Neural cell (in vitro differentiated cells): ENCODE results near the gene ANXA6. TPM values are rescaled to one million over a fixed set of nuclear protein-coding genes. Genes with fewer than 3 reads are reported as not detected.

ENCODE experiments used
- H2AFZ ChIP-seq: fragments of 200-600, 300-800 bp; sonication (generic), shearing (Covaris generic); 2 replicates; pipeline ENCODE4 v1.6.0; 2014; ENCODE audit warnings: low read depth, mild to moderate bottlenecking, antibody characterized with exemption, low read length, moderate library complexity
- H3F3A ChIP-seq: fragments of 200-600 bp; shearing (Covaris generic); 2 replicates; pipeline ENCODE4 v1.6.1; 2016; ENCODE audit warnings: mild to moderate bottlenecking, moderate library complexity, mixed read lengths, antibody characterized with exemption, low read length; ENCODE audit not compliant: insufficient read depth, poor library complexity, severe bottlenecking
- H3K27ac ChIP-seq: fragments of 200-600, 300-800 bp; sonication (generic), shearing (Covaris generic); 2 replicates; pipeline ENCODE4 v1.5.1; 2014; ENCODE audit warnings: mild to moderate bottlenecking, low read length, moderate library complexity
- H3K27me3 ChIP-seq: fragments of 300-800, 200-600 bp; sonication (generic), shearing (Covaris generic); 2 replicates; pipeline ENCODE4 v1.6.0; 2014; ENCODE audit warnings: mild to moderate bottlenecking, low read depth, low read length, moderate library complexity; ENCODE audit not compliant: insufficient read depth
- H3K36me3 ChIP-seq: fragments of 300-800, 200-600 bp; sonication (generic), shearing (Covaris generic); 2 replicates; pipeline ENCODE4 v1.5.1; 2014; ENCODE audit warnings: mild to moderate bottlenecking, antibody characterized with exemption, low read length, moderate library complexity; ENCODE audit not compliant: insufficient read depth
- H3K4me2 ChIP-seq: fragments of 300-800, 200-600 bp; sonication (generic), shearing (Covaris generic); 2 replicates; pipeline ENCODE4 v1.6.0; 2014; ENCODE audit warnings: mild to moderate bottlenecking, low read length
- H3K4me3 ChIP-seq: fragments of 300-800, 200-600 bp; sonication (generic), shearing (Covaris generic); 2 replicates; pipeline ENCODE4 v1.5.1; 2014; ENCODE audit warnings: mild to moderate bottlenecking, low read length, moderate library complexity
- H3K79me2 ChIP-seq: fragments of 200-600 bp; shearing (Covaris generic); replicated peaks from 2 replicates; pipeline ENCODE4 v1.6.0; 2014; ENCODE audit warnings: mild to moderate bottlenecking, low read length, moderate library complexity; ENCODE audit not compliant: insufficient read depth
- H3K9ac ChIP-seq: fragments of 300-800, 200-600 bp; sonication (generic), shearing (Covaris generic); 2 replicates; pipeline ENCODE4 v1.6.1; 2016; ENCODE audit warnings: mild to moderate bottlenecking, low read length, mixed read lengths
- H3K9me2 ChIP-seq: fragments of 200-600 bp; shearing (Covaris generic); 2 replicates; pipeline ENCODE4 v1.6.1; 2016; ENCODE audit warnings: mild to moderate bottlenecking, low read length, mixed read lengths; ENCODE audit not compliant: insufficient read depth
- H3K9me3 ChIP-seq: fragments of 200-600, 300-800 bp; sonication (generic), shearing (Covaris generic); 2 replicates; pipeline ENCODE4 v1.6.1; 2016; ENCODE audit warnings: mild to moderate bottlenecking, mixed run types, low read length, moderate library complexity, mixed read lengths
- H4K20me1 ChIP-seq: fragments of 200-600 bp; shearing (Covaris generic); 2 replicates; pipeline ENCODE4 v1.6.1; 2016; ENCODE audit warnings: mild to moderate bottlenecking, mixed run types; ENCODE audit not compliant: insufficient read depth
- CTCF ChIP-seq: fragments of 450-650 bp; IDR thresholded peaks from 2 replicates; pipeline ENCODE4 v1.5.1; 2014; ENCODE audit warnings: antibody characterized with exemption, mild to moderate bottlenecking, moderate library complexity; ENCODE audit not compliant: poor library complexity, severe bottlenecking
- EP300 ChIP-seq: fragments of 450-650 bp; conservative IDR thresholded peaks from 2 replicates; pipeline ENCODE4 v1.6.1; 2014; ENCODE audit warnings: antibody characterized with exemption, mild to moderate bottlenecking, moderate library complexity; ENCODE audit not compliant: poor library complexity, severe bottlenecking
- EZH2 ChIP-seq: fragments of 200-600, 300-800 bp; shearing (Covaris generic), sonication (generic); IDR thresholded peaks from 2 replicates; pipeline ENCODE4 v1.6.1; 2014; ENCODE audit warnings: antibody characterized with exemption, low read length, borderline replicate concordance, mild to moderate bottlenecking; ENCODE audit not compliant: insufficient read depth, poor library complexity, severe bottlenecking
- MXI1 ChIP-seq: fragments of 450-650 bp; conservative IDR thresholded peaks from 2 replicates; pipeline ENCODE4 v1.6.1; 2014; ENCODE audit warnings: antibody characterized with exemption, mild to moderate bottlenecking; ENCODE audit not compliant: poor library complexity, severe bottlenecking
- POLR2AphosphoS5 ChIP-seq: IDR thresholded peaks from 2 replicates; pipeline ENCODE4 v1.6.1; 2012
- RAD21 ChIP-seq: fragments of 450-650 bp; conservative IDR thresholded peaks from 2 replicates; pipeline ENCODE4 v1.6.1; 2014; ENCODE audit warnings: antibody characterized with exemption, mild to moderate bottlenecking, moderate library complexity
- REST ChIP-seq: IDR thresholded peaks from 2 replicates; pipeline ENCODE4 v1.6.1; 2012; ENCODE audit warnings: borderline replicate concordance
- SMC3 ChIP-seq: fragments of 450-650 bp; conservative IDR thresholded peaks from 2 replicates; pipeline ENCODE4 v1.6.1; 2014; ENCODE audit warnings: antibody characterized with exemption, mild to moderate bottlenecking, moderate library complexity; ENCODE audit not compliant: poor library complexity
- TAF1 ChIP-seq: IDR thresholded peaks from 2 replicates; pipeline ENCODE4 v1.6.1; 2012; ENCODE audit warnings: low read depth
- polyA plus RNA-seq: library from polyadenylated mRNA; depleted of rRNA; stranded (reverse); fragments of >200 nt; gene quantifications from 2 replicates; pipeline ENCODE4 v1.2.3, GENCODE V29; 2014

The ANXA6 gene
- polyA plus RNA-seq, 1 donor from 2014 or later: 27.5 TPM

GRCh38 chr5:151143645-151144044 lies 13.9 kb downstream of the ANXA6 start:
- H3K4me2 ChIP-seq: no peak overlapping the region
- no peak for TF ChIP-seq REST
- no peaks in the 10 kb centered on the region for H3F3A ChIP-seq
- H3K79me2 ChIP-seq: peaks cover 8% of the 10 kb centered on the region
- peaks cover 4% of the 10 kb centered on the region for H3K36me3 ChIP-seq
- H2AFZ ChIP-seq: no peak overlapping the region
- no peak overlapping the region for H3K9ac ChIP-seq
- no peak overlapping the region for H3K4me3 ChIP-seq
- no peaks in the 10 kb centered on the region for H3K9me3 ChIP-seq
- H4K20me1 ChIP-seq: no peaks in the 10 kb centered on the region
- H3K27me3 ChIP-seq: no peaks in the 10 kb centered on the region
- no peaks in the 10 kb centered on the region for H3K9me2 ChIP-seq
- H3K27ac ChIP-seq: no peak overlapping the region

GRCh38 chr5:151142933-151143332 lies 14.6 kb downstream of the ANXA6 start:
- H3K79me2 ChIP-seq: peaks cover 8% of the 10 kb centered on the region
- H3K36me3 ChIP-seq: peaks cover 9% of the 10 kb centered on the region
- H3K4me3 ChIP-seq: no peak overlapping the region
- no peaks in the 10 kb centered on the region for H3K27me3 ChIP-seq
- H3K9ac ChIP-seq: no peak overlapping the region
- H3K9me2 ChIP-seq: no peaks in the 10 kb centered on the region
- H4K20me1 ChIP-seq: no peaks in the 10 kb centered on the region
- no peaks in the 10 kb centered on the region for H3K9me3 ChIP-seq
- H3F3A ChIP-seq: no peaks in the 10 kb centered on the region
- no peak overlapping the region for H3K4me2 ChIP-seq
- TF ChIP-seq SMC3 (no peak), TAF1 (no peak), REST (no peak), CTCF (no peak), EZH2 (no peak), MXI1 (no peak), POLR2AphosphoS5 (no peak), EP300 (no peak), RAD21 (no peak)
- no peak overlapping the region for H2AFZ ChIP-seq
- H3K27ac ChIP-seq: no peak overlapping the region
